HepG2 (cell line): ENCODE results near the gene RTEL1. TPM values are rescaled to one million over a fixed set of nuclear protein-coding genes. Genes with fewer than 3 reads are reported as not detected.

Experiments
- ATM ChIP-seq: fragments of 450-650 bp; IDR thresholded peaks from 2 replicates; pipeline ENCODE4 v1.7.1; 2017; ENCODE audit warnings: mild to moderate bottlenecking, borderline replicate concordance
- CTCF ChIP-seq: sonication (generic); formaldehyde crosslinking; IDR thresholded peaks from 2 replicates; pipeline ENCODE4 v1.5.0; 2020; ENCODE audit warnings: mild to moderate bottlenecking, missing genetic modification reagents, moderate library complexity
- KDM2A ChIP-seq: sonication (generic); formaldehyde crosslinking; IDR thresholded peaks from 2 replicates; pipeline ENCODE4 v1.4.0; 2020; ENCODE audit warnings: low read depth, missing genetic modification reagents, borderline replicate concordance
- KLF15 ChIP-seq: sonication (generic); formaldehyde crosslinking; IDR thresholded peaks from 2 replicates; pipeline ENCODE4 v1.8.1; 2023; ENCODE audit warnings: borderline replicate concordance, mild to moderate bottlenecking, inconsistent platforms, missing genetic modification reagents, mixed read lengths
- MLXIP ChIP-seq: sonication (generic); formaldehyde crosslinking; IDR thresholded peaks from 2 replicates; pipeline ENCODE4 v1.9.0; 2021; ENCODE audit warnings: missing genetic modification reagents, borderline replicate concordance
- RBM22 ChIP-seq: fragments of 200-400 bp; formaldehyde crosslinking; optimal IDR thresholded peaks from 2 replicates; pipeline ENCODE3; 2017; ENCODE audit warnings: mild to moderate bottlenecking, low read length, moderate library complexity
- SETDB1 ChIP-seq: sonication (generic); formaldehyde crosslinking; IDR thresholded peaks from 2 replicates; pipeline ENCODE4 v1.5.1; 2020; ENCODE audit warnings: missing genetic modification reagents, mild to moderate bottlenecking, borderline replicate concordance
- ZC3H4 ChIP-seq: sonication (generic); formaldehyde crosslinking; IDR thresholded peaks from 2 replicates; pipeline ENCODE4 v1.4.0; 2020; ENCODE audit warnings: missing genetic modification reagents, borderline replicate concordance
- ZNF18 ChIP-seq: sonication (generic); formaldehyde crosslinking; IDR thresholded peaks from 2 replicates; pipeline ENCODE4 v1.8.0; 2022; ENCODE audit warnings: mild to moderate bottlenecking, missing genetic modification reagents; ENCODE audit not compliant: insufficient replicate concordance
- ZNF317 ChIP-seq: sonication (generic); formaldehyde crosslinking; IDR thresholded peaks from 2 replicates; pipeline ENCODE4 v1.5.0; 2020; ENCODE audit warnings: mild to moderate bottlenecking, missing genetic modification reagents
- ZNF350 ChIP-seq: sonication (generic); formaldehyde crosslinking; IDR thresholded peaks from 2 replicates; pipeline ENCODE4 v1.4.0; 2020; ENCODE audit warnings: mild to moderate bottlenecking, low read depth, missing genetic modification reagents, borderline replicate concordance
- ZNF431 ChIP-seq: sonication (generic); formaldehyde crosslinking; IDR thresholded peaks from 2 replicates; pipeline ENCODE4 v1.9.0; 2022; ENCODE audit warnings: missing genetic modification reagents, low read depth, mild to moderate bottlenecking, borderline replicate concordance
- ZNF747 ChIP-seq: sonication (generic); formaldehyde crosslinking; IDR thresholded peaks from 2 replicates; pipeline ENCODE4 v1.8.1; 2023; ENCODE audit warnings: missing genetic modification reagents, mild to moderate bottlenecking, borderline replicate concordance
- ZNF775 ChIP-seq: sonication (generic); formaldehyde crosslinking; IDR thresholded peaks from 2 replicates; pipeline ENCODE4 v1.4.0; 2020; ENCODE audit warnings: missing genetic modification reagents, mild to moderate bottlenecking, moderate library complexity, borderline replicate concordance
- ZNF776 ChIP-seq: sonication (generic); formaldehyde crosslinking; IDR thresholded peaks from 2 replicates; pipeline ENCODE4 v1.4.0; 2020; ENCODE audit warnings: mild to moderate bottlenecking, missing genetic modification reagents
- ZSCAN30 ChIP-seq: sonication (generic); formaldehyde crosslinking; IDR thresholded peaks from 2 replicates; pipeline ENCODE4 v1.5.0; 2020; ENCODE audit warnings: mild to moderate bottlenecking, missing genetic modification reagents
- polyA plus RNA-seq, 8 experiments: library from polyadenylated mRNA; depleted of rRNA in 3 of 8; stranded (reverse) in 7 of 8; unstranded in 1 of 8; fragments of >200 nt; fragmentation: Illumina TruSeq in 4 of 8; extraction: Trizol in 4 of 8; gene quantifications; 2 replicates each; pipeline versions ENCODE4 v1.2.1 to v1.2.3, GENCODE V29; 2011 to 2016; ENCODE audit warnings: low read depth in 4 of 8, missing spikeins in 1 of 8, mixed read lengths in 1 of 8; ENCODE audit not compliant: insufficient read depth in 1 of 8
- total RNA-seq, 5 experiments: library from RNA; depleted of rRNA; stranded (reverse); fragments of >200 nt; fragmentation: Illumina TruSeq; extraction: Trizol; gene quantifications; 2 replicates each; pipeline ENCODE4 v1.2.3, GENCODE V29; 2016; ENCODE audit warnings: low read depth in 1 of 5

RTEL1 gene
- total and polyA plus RNA-seq, 2 of the 13 experiments (the other 11 are each of a cell fraction or from before 2014, with no cell fraction given): 21.8 to 36.4 TPM

GRCh38 chr20:63653041-63653973 lies 4.8 kb upstream of the RTEL1 start, which contains the start of gene STMN3 (continued):
- TF ChIP-seq KDM2A: peak; percentile 96
- peak; percentile 92; the same call in 1 of the 2 replicates for TF ChIP-seq MLXIP
- peak; percentile 88; the same call in 1 of the 2 replicates for TF ChIP-seq ZC3H4 (CRISPR knock-in tag)
- TF ChIP-seq SETDB1 (CRISPR knock-in tag): no peak; the same call in 1 of the 2 replicates
- TF ChIP-seq ZNF350 (CRISPR knock-in tag): peak; percentile 75
- TF ChIP-seq ZNF747 (CRISPR knock-in tag): peak; percentile 92; the same call in 1 of the 2 replicates
- TF ChIP-seq RBM22: no peak
- 0 out of 2 replicates have a peak, but pooled peaks have one; percentile 83 for TF ChIP-seq ZNF775
- 0 out of 2 replicates have a peak, but pooled peaks have one; percentile 43 for TF ChIP-seq ZNF317 (CRISPR knock-in tag)
- TF ChIP-seq ZNF776 (CRISPR knock-in tag): peak; percentile 92
- TF ChIP-seq CTCF (CRISPR knock-in tag): peak; percentile 27; the same call in 1 of the 2 replicates
- TF ChIP-seq ZNF18 (CRISPR knock-in tag): peak; percentile 87
- TF ChIP-seq ZSCAN30: peak; percentile 92
- TF ChIP-seq ZNF431 (CRISPR knock-in tag): peak; percentile 99
- peak; percentile 98 for TF ChIP-seq KLF15 (CRISPR knock-in tag)
- no peak for TF ChIP-seq ATM
